ENCODE measurements around the gene TMEM40.
"Not testable (repeated sequence)": the region's sequence is repeated elsewhere in the genome, so short reads cannot be mapped to it uniquely, and the experiment has no call there.

Gene TMEM40

DNA sequence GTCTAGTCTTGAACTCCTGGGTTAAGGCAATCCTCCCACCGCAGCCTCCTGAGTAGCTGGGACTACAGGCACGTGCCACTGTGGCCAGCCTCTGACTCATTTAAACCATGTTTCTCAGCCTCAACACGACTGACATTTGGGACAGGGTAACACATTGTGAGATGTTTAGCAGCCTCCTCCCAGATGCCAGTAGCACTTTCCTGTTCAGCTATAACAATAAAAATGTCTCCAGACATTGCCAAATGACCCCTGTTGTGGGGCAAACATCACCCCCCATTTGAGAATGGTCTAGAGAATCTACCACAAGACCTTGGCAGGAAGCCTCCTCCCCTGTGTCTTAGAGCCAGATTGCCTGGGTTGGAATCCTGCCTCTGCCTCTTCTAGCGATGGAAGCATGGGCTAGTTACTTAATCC lies 8.4 kb downstream of the TMEM40 start:
- no peak for DNase-seq (ENCODE audit: low spot score)

DNA sequence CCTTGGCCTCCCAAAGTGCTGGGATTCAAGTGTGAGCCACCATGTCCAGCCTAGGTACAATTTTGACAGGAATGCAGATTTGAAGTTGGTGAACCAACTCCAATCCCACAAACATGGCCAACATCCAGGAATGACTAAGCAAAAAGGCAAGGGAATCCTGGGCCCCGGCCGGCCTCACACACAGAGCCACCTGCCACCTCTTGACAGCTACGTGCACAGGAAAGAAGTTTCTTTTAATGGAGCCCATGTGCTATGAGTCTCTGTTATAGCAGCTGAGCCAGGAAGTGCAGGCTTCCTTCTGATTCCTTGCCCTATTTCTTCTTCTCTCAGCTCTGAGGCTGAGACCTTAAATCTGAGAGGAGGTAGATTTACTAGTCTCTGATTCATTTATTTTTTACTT lies 8.8 kb downstream of the TMEM40 start:
- peak; percentile 56 for DNase-seq (ENCODE audit: low spot score)

DNA sequence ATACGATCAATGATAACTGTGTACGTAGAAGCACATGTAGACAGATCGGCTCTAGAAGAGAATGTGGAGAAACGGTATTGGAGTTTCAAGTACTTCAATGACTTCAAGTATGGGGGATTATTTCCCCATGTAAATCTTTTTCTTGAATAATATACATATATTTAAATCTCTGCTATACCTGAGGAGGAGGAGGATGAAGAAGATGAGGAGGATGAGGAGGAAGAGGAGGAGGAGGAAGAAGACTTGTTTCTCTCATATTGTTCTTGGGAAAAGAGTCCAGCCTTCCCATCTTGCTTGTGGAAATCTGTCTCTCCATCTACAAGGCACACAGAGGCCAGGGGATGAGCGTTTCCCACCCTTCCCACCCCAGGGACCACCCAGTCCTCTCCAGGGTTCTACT lies 10.6 kb downstream of the TMEM40 start:
- DNase-seq (ENCODE audit: low spot score), result no peak

DNA sequence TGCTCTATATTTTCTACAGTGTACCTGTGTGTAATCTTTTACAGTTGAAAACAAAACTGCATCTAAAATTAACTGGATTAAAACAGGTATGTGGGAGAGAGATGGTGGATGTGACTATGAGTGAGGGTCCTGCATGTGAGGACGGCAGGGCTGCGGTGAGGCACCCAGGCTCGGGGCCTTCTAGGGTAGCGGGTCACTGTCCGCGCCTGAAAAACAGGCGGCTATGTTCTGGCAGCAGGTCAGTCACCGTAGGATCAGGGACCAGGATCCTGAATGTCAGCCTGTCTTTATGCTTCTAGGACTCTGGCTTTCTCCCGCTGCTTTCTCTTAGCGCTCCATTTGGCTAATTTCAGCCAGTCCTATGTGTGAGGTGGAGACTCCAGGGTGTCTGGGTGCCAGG lies 12.6 kb downstream of the TMEM40 start:
- no peak for DNase-seq (ENCODE audit: low spot score)

DNA sequence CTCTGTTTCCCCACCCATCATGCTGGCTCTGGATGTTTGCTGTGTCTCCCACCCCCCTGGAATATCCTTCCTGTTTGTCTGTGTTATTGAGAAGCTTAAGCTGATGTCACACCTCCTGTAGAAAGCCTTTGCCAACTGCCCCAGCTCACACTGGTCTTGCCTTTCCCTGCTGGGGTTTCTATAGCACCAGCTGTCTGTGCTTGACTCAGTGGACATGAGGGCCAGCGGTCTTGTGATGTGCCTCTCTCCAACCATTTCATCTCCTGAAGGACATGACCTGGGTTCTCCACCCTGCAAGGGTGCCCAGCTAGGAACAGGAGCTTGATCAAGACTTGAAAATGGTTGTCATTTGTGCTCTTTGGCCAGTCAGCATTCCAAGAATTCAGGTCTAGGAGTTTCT lies 14.7 kb downstream of the TMEM40 start:
- DNase-seq (ENCODE audit: low spot score), result no peak

DNA sequence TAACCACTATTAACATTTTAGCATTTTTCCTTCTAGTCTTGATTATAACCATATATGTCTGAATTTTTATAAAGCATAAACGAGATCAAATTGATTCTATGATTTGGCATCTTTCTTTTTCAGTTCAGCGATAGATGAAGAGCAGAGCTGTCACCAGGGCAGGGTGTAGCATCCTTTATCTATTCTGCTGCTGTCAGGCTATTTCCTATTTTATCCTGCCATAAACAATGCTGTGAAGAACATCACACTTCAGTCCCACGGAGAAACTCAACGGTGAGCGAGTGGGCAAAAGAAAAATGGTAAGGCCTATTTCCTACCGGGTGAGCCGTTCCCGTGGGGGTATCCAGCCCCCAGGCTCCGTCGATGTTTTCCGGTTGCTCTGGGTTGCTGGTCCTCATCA lies 15.5 kb downstream of the TMEM40 start:
- no peak for DNase-seq (ENCODE audit: low spot score)

DNA sequence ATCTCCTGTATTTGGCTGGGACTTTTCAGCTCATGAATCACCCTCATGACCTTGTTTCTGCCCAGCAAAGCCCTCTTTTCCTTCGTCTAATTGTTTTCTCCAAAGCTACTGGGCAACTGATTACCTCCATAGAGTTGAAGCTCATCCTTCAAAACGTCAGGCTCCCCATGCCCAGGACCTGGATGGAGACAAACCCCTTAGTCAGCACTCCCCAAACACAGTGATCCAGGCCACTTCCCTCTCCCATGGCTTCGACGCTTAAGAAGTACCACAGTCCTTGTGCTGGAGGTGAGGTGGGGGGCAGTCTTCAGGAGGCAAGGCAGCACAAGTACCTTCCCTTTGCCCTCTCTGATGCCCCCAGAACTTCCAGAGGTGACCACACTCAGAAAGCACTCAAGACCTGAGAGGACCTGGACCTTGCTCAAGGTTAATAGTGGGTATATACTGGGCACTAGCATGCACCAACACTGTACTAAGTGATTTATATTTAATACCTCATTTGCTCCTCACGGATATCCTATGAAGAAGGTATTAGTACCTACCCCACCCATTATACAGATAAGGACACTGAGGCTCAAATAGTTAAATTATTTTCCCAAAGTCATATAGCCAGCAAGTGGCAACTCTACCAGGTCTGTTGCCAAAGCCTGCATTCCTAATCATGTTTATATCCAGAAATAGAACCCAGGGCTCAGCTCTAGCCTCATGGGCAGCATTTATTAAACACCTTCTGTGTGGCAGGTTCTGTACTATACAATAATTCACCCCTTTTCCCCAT lies 16.5 kb downstream of the TMEM40 start:
- DNase-seq (ENCODE audit: low spot score), result no peak

DNA sequence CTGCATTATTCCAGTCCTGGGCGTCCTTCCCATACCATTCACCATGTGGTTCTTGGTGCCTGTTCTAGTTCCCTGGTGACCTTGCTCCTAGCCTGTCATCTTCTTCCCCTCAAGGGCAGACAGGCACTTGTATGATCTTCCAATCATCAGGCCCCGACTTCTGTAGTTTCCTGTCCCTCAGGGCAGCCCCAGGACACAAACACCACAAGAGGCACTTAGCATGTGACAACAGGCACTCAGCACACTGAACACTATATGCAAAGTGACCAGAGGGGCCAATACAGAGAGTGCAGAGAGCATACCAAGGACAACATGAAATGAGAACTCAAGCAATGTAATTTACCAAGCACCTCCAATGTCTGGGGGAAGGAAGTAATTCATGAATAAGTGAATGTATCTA lies 17.9 kb downstream of the TMEM40 start:
- DNase-seq (ENCODE audit: low spot score), result no peak

DNA sequence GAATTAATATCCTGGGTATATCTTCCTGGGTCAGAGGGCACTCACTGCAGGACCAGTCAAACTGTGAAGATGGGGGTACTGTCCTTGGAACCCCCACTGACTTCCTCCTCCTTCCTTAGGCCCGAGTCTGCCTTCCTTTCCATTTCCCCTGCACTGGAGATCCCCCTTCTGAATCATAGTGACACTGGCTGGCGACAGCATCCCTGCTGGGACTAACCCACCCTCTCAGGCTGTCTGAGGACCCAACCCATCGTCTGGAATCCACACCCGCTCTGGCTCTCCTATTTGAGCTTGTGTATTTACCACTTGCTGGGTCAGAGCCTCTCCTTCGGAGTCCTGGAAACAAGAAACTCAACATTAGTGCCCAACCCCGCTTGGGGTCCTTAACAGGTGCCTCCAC lies 21.2 kb downstream of the TMEM40 start:
- no peak for DNase-seq (ENCODE audit: low spot score)

DNA sequence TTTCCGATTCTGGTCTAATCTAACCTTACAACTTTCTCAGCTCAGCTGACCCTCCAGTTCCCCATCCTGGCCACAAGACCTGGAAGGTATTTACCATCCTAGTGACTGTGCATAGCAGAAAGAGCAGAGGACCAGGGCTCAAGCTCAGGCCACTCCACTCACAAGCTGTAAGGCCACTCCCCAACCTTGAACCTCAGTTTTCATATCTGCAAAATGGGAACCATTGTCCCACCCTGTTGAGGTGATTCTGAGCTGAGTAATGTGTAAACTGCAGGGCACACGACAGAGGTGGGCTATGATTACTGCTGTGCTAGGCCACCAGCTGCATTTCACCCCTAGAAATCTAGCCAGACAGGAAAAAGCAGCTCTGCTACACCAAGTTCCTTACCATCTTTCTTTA lies 21.7 kb downstream of the TMEM40 start:
- DNase-seq (ENCODE audit: low spot score), result no peak

DNA sequence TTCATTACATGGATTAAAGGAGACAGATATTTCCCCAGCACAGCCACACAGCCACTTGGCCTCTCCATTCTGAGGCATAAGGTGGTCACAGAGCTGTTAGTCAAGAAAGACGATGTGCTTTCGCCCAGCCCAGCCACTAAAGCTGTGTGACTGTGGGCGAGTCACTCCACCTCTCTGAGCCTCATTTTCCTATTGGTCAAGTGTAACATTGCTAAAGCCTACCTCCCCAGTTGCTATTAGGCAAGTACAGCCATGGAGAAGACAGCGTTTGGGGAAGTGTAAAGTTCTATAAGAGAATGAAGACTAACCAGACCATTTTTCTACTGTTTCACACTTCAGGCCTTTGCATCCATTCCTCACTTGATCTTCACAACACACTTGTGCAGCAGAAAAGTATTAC lies 24.1 kb downstream of the TMEM40 start:
- DNase-seq (ENCODE audit: low spot score), result no peak

DNA sequence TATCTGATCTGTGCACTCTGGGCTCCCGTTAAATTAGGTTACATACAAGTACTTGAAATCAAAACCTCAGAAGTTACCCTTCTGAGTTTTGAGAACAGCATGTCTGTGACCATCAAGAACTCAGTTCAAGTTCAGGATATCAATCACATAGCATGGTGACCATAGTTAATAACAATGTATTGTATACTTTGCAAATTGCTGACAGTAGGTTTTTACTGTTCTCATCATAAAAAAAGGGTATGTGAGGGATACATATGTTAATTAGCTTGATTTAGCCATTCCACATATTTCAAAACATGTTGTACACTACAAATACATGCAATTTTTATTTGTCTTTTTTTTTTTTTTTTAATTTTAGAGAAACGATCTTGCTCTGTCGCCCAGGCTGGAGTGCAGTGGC lies 25.5 kb downstream of the TMEM40 start:
- no peak for DNase-seq (ENCODE audit: low spot score)

DNA sequence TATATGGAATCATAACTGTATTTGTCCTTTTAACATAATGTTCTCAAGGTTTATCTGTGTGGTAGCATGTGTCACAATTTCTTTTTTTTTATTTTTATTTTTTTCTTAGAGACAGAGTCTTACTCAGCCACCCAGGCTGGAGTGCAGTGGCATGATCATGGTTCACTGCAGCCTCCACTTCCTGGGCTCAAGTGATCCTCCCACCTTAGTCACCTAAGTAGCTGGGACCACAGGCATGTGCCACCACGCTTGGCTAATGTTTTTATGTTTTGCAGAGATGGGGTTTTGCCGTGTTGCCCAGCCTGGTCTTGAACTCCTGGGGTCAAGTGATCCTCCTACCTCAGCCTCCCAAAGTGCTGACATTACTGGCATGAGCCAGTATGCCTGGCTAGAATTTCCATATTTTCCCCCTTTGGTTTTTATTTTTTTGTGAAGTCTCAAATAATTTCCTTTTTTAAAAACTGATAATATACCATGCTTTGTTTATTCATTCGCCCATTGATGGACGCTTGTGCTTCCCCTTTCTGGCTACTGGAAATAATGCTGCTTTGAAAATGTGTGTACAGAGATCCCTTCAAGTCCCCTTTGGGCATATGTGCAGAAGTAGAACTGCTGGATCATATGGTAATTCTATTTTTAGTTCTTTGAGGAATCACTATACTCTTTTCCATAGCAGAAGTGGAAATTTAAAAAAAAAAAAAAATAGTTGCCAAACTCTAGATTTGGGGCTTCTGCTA lies 28.4 kb downstream of the TMEM40 start:
- peak; percentile 43 for DNase-seq (ENCODE audit: low spot score)

DNA sequence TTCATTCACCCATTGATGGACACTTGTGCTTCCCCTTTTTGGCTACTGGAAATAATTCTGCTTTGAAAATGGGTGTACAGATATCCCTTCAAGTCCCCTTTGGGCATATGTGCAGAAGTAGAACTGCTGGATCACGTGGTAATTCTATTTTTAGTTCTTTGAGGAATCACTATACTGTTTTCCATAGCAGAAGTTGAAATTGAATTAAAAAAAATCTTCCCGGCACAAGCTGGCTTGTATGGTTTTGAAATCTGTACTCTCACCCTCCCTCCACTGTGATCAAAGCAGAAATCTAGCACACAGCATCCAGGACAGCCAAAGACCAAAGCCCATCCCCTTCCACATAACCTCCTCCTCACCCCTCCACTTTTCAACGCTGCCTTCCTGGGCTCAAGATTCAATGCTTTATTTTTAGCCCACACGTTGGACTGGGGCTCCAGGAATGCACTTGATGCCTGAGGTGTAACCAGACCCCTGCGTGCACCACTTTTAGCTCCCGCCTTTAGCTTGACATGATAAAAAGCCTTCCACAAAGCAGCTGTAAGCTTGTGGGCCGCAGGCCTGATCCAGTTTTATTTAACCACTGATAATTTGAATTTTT lies 29.9 kb downstream of the TMEM40 start:
- DNase-seq (ENCODE audit: low spot score), result no peak

DNA sequence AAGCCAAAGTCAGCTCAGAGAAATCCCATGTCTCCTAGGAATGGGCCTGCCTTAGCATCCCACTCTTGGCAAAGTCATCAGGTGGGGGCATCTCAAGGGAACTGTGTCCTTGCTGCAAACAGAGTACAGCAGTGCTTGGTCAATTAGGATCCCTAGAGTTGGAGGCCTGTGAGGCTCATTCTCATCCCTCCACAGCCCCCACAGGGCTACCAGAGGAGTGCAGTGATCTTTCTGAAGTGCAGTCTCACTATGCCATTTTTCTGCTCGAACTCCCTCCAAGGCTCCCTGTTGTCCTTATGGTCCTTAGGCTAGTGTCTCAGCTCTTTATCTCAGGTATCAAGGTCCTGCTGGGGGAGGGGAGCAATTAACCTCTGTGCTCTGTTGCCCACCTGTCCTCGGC lies 31.1 kb downstream of the TMEM40 start:
- DNase-seq (ENCODE audit: low spot score), result no peak

DNA sequence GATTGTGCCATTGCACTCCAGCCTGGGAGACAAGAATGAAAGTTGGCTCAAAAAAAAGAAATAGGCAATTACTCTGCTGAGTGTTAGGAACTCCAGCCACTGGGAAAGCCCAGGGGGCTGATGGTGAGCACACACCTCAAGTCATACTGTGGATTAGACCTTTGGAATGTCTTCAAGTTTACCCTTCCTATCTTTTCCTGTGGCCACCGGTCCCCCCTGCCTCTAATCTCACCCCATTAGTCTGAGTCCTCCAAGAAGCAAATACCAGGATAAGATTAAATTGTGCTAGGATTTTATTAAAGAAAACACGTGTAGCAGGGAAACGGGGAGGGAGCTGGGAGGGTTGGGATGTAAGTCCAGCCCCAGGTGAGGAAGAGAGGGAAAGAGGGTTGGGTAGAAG lies 31.6 kb downstream of the TMEM40 start:
- no peak for DNase-seq (ENCODE audit: low spot score)

DNA sequence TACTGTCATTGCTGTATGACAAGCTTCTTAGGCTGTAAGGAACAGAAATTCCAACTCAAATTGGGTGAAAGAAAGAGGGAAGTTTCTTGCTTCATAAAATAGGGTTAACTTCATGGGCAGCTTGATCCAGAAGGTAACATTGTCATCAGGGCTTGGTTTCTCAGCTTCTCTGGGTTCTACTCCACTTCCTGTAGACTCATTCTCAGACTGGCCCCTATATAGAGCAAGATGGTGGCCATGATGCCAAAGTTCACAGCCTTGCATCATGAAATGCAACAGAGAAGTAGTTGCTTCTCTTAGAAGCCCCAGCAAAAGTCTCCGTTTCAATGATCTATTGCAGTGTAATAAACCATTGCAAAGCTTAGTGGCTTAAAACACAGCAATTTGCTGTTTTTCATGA lies 33.6 kb downstream of the TMEM40 start:
- no peak for DNase-seq (ENCODE audit: low spot score)

DNA sequence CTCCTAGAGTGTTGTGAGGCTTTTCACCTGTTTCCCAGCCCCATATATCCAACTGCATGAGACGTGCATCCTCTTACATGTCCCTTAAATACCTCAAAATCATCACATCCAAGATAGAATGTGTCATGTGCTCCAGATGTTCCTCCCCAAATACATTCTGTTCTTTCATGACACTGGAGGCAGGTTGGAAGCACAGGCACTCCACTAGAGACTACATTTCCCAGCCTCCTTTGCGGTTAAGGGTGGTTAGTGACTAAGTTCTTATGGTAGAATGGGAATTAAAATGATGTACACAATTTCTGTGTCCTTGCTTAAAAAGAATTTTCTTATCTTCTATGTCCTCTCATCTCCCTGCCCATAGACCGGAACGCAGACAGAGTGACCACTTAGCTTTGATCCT lies 34.3 kb downstream of the TMEM40 start:
- no peak for DNase-seq (ENCODE audit: low spot score)

DNA sequence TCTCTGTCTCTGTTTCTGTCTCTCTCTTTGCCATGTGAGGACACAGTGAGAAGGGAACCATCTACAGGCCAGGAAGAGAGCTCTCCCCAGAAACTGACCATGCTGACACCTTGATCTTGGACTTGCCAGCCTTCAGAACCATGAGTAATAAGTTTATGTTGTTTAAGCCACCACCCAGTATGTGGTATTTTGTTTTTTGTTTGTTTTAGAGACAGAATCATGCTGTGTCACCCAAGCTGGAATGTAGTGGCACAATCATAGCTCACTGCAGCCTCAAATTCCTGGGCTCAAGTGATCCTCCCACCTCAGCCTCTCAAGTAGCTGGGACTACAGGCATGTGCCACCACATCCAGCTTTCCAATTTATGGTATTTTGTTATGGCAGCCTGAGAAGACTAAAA lies 35.7 kb downstream of the TMEM40 start:
- DNase-seq (ENCODE audit: low spot score), result not testable (repeated sequence)

DNA sequence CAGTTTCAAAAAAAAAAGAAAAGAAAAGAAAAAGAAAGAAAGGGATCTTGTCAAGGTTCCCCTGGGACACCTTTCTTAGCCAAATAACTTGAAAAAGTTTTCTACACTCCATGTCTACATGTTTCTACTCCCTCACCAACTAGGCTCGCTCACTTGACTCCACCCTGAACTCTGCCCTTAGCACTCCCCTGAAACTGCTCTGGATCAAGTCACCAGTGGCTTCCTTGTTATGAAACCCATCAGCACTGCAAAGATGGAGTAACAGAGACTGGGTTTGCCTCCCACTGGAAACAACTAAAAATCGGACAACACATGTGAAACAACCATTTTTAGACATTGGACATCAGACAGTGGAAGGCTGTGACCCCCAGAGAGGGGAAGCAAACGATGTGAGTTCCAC lies 36.8 kb downstream of the TMEM40 start:
- DNase-seq (ENCODE audit: low spot score), result no peak

DNA sequence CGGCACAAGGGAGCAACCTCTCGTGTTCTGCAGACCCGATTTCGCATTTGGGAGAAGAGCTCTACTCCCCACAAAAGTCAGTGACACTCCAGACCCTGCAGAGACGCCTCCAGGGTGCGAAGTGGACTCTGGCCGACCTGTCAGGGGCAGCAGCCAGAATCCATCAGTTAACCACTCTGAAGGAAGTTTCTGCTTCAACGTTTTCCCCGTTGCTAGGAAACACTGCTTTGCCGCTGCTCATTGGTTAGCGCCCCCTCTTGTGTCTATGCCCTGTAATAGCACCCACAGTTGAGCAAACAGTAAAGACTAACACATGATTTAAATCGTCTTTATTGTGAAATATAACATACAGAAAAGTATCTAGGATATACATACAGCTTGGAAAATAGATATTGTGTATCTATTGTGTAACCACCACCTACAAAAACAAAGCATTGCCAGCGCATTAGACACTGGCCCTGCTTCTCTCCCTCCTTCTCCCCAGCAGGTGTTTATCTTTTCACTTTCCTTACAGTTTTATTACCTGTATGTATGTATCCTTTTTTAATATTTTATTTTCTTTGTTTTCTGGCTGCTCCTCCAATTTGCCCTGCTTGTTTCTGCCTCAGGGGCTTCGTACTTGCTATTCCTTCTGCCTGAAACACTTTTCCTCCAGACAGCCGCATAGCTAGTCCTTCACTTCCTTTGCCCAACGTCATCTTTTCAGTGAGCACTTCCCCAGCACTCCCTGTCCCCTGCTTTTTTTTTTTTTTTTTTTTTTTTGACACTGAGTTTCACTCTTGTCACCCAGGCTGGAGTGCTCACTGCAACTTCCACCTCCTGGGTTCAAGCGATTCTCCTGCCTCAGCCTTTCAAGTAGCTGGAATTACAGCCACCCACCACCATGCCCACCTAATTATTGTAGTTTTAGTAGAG lies 38.8 kb downstream of the TMEM40 start:
- peak; percentile 78 for DNase-seq (ENCODE audit: low spot score)

DNA sequence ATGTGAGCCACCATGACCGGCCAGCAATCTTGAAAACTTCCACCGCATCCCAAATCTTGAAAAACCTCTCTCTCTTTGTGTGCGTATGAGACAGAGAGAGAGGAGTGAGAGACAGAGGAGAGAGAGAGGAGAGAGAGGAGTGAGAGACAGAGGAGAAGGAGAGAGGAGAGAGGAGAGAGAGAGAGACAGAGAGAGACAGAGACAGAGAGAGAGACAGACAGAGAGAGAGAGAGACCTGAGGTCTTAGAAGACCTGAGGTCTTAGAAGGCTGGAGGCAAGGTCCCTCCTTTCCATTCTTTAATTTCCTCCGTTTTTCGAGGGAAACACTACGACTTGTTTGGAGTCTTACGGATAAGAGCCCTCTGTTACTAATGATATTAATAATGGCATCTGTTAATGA lies 39.5 kb downstream of the TMEM40 start:
- DNase-seq (ENCODE audit: low spot score), result no peak
